D721Med (cell line): ENCODE data around the gene GPR137.
"Not testable (repeated sequence)": the region's sequence is repeated elsewhere in the genome, so short reads cannot be mapped to it uniquely, and the experiment has no call there.

Source experiments
- DNase-seq: peaks from one replicate; pipeline ENCODE4 v3.0.0; 2011; ENCODE audit warnings: low spot score; ENCODE audit not compliant: insufficient read length
- FAIRE-seq: peaks from 2 replicates; lab custom pipeline; 2011; peaks lifted over from hg19 to GRCh38; lab: Jason Lieb, UNC
- CTCF ChIP-seq: IDR thresholded peaks from 2 replicates; pipeline ENCODE4 v1.5.1; 2012; ENCODE audit warnings: mild to moderate bottlenecking, control low read depth; ENCODE audit not compliant: insufficient read depth; ENCODE audit errors: missing control alignments

Gene GPR137

DNA sequence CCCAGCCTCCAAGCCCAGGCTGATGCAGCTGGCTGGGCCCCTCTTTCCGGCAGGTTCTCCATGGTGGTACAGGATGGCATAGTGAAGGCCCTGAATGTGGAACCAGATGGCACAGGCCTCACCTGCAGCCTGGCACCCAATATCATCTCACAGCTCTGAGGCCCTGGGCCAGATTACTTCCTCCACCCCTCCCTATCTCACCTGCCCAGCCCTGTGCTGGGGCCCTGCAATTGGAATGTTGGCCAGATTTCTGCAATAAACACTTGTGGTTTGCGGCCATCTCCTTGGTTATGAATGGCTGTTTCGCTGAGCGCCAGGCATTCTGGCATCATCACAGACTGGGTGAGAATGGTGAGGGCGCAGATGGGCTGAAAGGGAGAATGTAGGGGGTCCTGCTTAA is 35.9 kb downstream of the GPR137 start:
- FAIRE-seq = no peak
- no peak for TF ChIP-seq CTCF
- DNase-seq = no peak

- TF ChIP-seq CTCF = no peak
- FAIRE-seq (no peak), DNase-seq (no peak)
These were observed 37.2 kb downstream of the GPR137 start for GRCh38 chr11:64322925-64323260.

DNA sequence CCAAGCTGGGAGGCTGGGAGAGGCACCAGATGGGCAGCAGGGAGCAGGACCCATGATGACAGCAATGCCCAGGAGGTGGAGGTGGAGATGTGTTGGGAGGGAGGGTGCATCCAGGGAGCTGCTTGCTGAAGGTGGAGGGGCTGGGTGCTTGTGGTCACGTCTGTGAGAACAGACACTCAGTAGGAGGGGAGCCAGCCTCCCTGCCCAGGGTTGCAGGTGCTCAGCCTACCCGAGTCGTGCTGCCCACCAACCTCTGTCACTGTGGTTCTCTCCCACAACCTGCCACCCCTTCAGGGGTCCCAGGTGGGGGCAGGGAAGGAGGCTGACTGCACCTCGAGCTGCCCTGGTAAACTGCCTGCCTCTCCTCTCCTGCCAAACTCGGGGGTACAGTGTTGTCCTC is 37.7 kb downstream of the GPR137 start:
- no peak for TF ChIP-seq CTCF
- FAIRE-seq (no peak), DNase-seq (no peak)

GRCh38 chr11:64323984-64324383 is 38.3 kb downstream of the GPR137 start:
- not testable (repeated sequence) for FAIRE-seq, DNase-seq

DNA sequence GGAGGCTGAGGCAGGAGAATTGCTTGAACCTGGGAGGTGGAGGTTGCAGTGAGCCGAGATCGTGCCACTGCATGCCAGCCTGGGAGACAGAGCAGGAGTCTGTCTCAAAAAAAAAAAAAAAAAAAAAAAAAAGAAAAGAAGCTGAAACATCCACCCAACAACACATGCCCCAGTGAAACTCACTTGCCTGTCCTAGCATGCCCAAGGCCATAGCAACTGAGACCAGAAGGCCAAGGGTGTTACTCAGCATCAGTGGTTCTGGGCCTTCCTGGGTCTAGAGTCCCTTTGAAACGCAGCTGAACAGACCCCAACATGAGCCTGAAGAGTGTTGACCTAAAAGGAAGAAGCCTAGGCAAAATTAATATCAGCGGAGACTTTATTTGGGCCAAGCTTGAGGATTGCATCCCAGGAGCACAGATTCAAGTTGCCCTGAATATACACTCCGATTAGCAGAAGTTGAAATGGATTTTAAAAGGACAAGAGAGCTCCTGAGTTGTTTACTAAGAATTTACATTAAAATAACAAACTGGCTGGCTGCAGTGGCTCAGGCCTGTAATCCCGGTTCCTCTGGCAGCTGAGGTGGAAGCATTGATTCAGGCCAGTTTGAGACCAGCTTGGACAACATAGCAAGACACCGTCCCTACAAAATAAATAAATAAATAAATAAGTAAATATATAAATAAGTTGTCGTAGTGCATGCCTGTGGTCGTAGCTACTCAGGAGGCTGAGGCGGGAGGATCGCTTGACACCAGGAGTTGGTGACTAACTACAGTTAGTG is 39.2 kb downstream of the GPR137 start:
- DNase-seq = no peak
- no peak for FAIRE-seq
- TF ChIP-seq CTCF = no peak

GRCh38 chr11:64327375-64327774 is 41.7 kb downstream of the GPR137 start:
- DNase-seq = no peak
- FAIRE-seq = no peak
- TF ChIP-seq CTCF = no peak

- FAIRE-seq (no peak), DNase-seq (no peak)
- no peak for TF ChIP-seq CTCF
These were observed 42.3 kb downstream of the GPR137 start for GRCh38 chr11:64327993-64328392.
